Measurements from ENCODE around the gene TRIM48.
"Not testable (repeated sequence)": the region's sequence is repeated elsewhere in the genome, so short reads cannot be mapped to it uniquely, and the experiment has no call there.

The TRIM48 gene, protein sequence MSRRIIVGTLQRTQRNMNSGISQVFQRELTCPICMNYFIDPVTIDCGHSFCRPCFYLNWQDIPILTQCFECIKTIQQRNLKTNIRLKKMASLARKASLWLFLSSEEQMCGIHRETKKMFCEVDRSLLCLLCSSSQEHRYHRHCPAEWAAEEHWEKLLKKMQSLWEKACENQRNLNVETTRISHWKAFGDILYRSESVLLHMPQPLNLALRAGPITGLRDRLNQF

DNA sequence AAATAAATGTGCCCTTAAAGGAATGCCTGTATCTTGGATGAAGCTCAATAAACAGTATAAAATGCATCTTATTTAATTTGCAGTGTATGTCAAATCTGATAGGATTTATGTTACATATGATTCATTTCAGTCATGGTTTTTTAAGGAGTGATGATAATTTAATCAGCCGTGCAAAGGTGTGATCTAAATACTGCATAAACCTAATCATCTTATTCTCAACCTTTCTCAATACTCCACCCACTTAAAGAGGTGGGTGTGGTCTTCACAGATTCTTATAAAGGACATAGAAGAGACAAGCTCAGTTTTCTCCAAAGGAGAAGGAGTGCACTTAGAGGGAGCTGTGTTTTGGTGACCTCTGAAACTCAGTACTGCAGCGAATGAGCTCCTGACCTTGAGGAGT is at the start of gene TRIM48:
Gene TRIM48, plus strand, starts transcription at position 301 of the 400 bp plus-strand sequence. CDS start 113 bp downstream, outside the sequence.
- DNase-seq, result not testable (repeated sequence)

DNA sequence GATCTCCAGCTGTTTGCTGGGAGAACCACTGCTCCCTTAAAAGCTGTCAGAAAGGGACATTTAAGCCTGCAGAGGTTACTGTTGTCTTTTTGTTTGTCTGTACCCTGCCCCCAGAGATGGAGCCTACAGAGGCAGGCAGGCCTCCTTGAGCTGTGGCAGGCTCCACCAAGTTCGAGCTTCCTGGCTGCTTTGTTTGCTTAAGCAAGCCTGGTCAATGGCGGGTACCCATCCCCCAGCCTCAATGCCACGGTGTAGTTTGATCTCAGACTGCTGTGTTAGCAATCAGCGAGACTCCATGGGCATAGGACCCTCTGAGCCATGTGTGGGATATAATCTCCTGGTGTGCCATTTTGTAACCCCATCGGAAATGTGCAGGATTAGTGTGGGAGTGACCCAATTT is 23.6 kb upstream of the TRIM48 start:
- not testable (repeated sequence) for DNase-seq

DNA sequence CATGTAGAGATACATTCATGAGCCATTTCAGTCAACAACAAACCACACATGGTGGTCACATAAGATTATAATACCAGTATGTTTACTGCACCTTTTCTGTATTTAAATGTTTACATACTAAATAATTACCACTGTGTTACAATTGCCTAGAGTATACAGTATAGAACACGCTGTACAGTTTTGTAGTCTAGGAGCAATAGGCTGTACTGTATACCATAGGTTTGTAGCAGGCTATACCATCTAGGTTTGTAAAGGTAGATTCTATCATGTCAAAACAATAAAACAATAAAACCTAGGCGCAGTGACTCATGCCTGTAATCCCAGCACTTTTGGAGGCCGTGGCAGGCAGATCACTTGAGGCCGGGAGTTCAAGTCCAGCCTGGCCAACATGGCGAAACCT is 1.1 kb downstream of the TRIM48 start:
- DNase-seq, result no peak

Data from activated CD4-positive, alpha-beta T cell treated with anti-CD3 and anti-CD28 coated beads, Interleukin-10, Interleukin-2, amounts not matched to agents 100 ng/mL and 50 ng/mL, durations not matched to agents 16 hours and 8 hours (primary cell).